Endothelial cell of umbilical vein (primary cell): ENCODE results near the gene FAM78A. TPM values are rescaled to one million over a fixed set of nuclear protein-coding genes. Genes with fewer than 3 reads are reported as not detected.

ENCODE experiments used
- BruUV-seq: library from RNA; stranded (reverse); fragments of 400-500 nt; replicated peaks from 2 replicates; lab custom pipeline; 2021; lab: Mats Ljungman, UMichigan
- CTCF ChIA-PET: fragments of 300-600, 350-600 bp; sonication (Branson Sonifier 250); formaldehyde crosslinking; loops from one replicate; lab custom pipeline; 2021; ENCODE audit warnings: antibody characterized with exemption, inconsistent platforms; lab: Charles Lee
- POLR2A ChIA-PET: fragments of 300-600, 350-600 bp; sonication (Branson Sonifier 250); formaldehyde crosslinking; loops from one replicate; lab custom pipeline; 2021; ENCODE audit warnings: antibody characterized with exemption, inconsistent platforms; lab: Charles Lee
- DNase-seq: peaks from one replicate; pipeline ENCODE4 v3.0.0-alpha.2; 2011; ENCODE audit warnings: low read depth, low spot score
- FAIRE-seq: peaks from 2 replicates; lab custom pipeline; 2011; peaks lifted over from hg19 to GRCh38; lab: Jason Lieb, UNC
- H2AFZ ChIP-seq: 2 replicates; pipeline ENCODE4 v1.6.0; 2012; ENCODE audit warnings: low read depth, low read length, control low read depth, inconsistent platforms
- H3K27ac ChIP-seq: 2 replicates; pipeline ENCODE4 v1.5.1; 2011; ENCODE audit warnings: low read depth, mild to moderate bottlenecking, control low read depth, low read length, moderate library complexity; ENCODE audit not compliant: insufficient read depth
- H3K27me3 ChIP-seq, 2 experiments: 2 replicates each; pipeline versions ENCODE4 v1.6.0 to v1.6.1; 2011; ENCODE audit warnings: low read length in 2 of 2, mixed read lengths in 1 of 2; ENCODE audit not compliant: control insufficient read depth in 2 of 2, insufficient read depth in 2 of 2
- H3K36me3 ChIP-seq, 2 experiments: 2 replicates in 1 of 2; 3 replicates in 1 of 2; pipeline ENCODE4 v1.5.1; 2011; ENCODE audit warnings: low read length in 2 of 2, mild to moderate bottlenecking in 1 of 2, moderate library complexity in 1 of 2; ENCODE audit not compliant: control insufficient read depth in 2 of 2, insufficient read depth in 2 of 2; ENCODE audit errors: extremely low read depth in 1 of 2
- H3K4me1 ChIP-seq: 3 replicates; pipeline ENCODE4 v1.5.1; 2011; ENCODE audit warnings: mild to moderate bottlenecking, low read length; ENCODE audit not compliant: control insufficient read depth, insufficient read depth; ENCODE audit errors: extremely low read depth
- H3K4me2 ChIP-seq: 2 replicates; pipeline ENCODE4 v1.6.1; 2011; ENCODE audit warnings: low read length, control low read depth, mixed read lengths; ENCODE audit not compliant: insufficient read depth
- H3K4me3 ChIP-seq, 3 experiments: fragments of 200-600 bp in 1 of 3; sonication (generic), shearing (Covaris generic) in 1 of 3; replicated peaks in 1 of 3; 2 replicates each; pipeline ENCODE4 v1.5.1; 2011 to 2016; ENCODE audit warnings: control low read depth in 3 of 3, low read length in 3 of 3, mild to moderate bottlenecking in 2 of 3, inconsistent platforms in 1 of 3, low read depth in 1 of 3, moderate library complexity in 1 of 3; ENCODE audit not compliant: insufficient read depth in 1 of 3
- H3K79me2 ChIP-seq: 2 replicates; pipeline ENCODE4 v1.6.0; 2012; ENCODE audit warnings: low read length, inconsistent platforms; ENCODE audit not compliant: control insufficient read depth, insufficient read depth
- H3K9ac ChIP-seq: replicated peaks from 2 replicates; pipeline ENCODE3; 2011; ENCODE audit warnings: low read length, control low read depth; ENCODE audit not compliant: insufficient read depth; ENCODE audit errors: extremely low read depth
- H3K9me1 ChIP-seq: replicated peaks from 3 replicates; pipeline ENCODE4 v1.6.0; 2011; ENCODE audit warnings: mild to moderate bottlenecking, low read length; ENCODE audit not compliant: control insufficient read depth, insufficient read depth; ENCODE audit errors: extremely low read depth
- H3K9me3 ChIP-seq: replicated peaks from 2 replicates; pipeline ENCODE4 v1.5.1; 2012; ENCODE audit warnings: low read length, inconsistent platforms; ENCODE audit not compliant: control insufficient read depth, insufficient read depth
- H4K20me1 ChIP-seq: replicated peaks from 2 replicates; pipeline ENCODE3; 2011; ENCODE audit warnings: mild to moderate bottlenecking, low read length; ENCODE audit not compliant: control insufficient read depth, insufficient read depth; ENCODE audit errors: extremely low read depth
- EZH2 ChIP-seq: IDR thresholded peaks from 2 replicates; pipeline ENCODE4 v1.6.1; 2012; ENCODE audit warnings: borderline replicate concordance, low read depth, mild to moderate bottlenecking, moderate library complexity, low read length, inconsistent platforms; ENCODE audit not compliant: severe bottlenecking
- FOS ChIP-seq: IDR thresholded peaks from 2 replicates; pipeline ENCODE4 v1.6.1; 2011; ENCODE audit warnings: mild to moderate bottlenecking, low read length, moderate library complexity, borderline replicate concordance; ENCODE audit not compliant: insufficient read depth
- GATA2 ChIP-seq: IDR thresholded peaks from 2 replicates; pipeline ENCODE4 v1.7.0; 2011; ENCODE audit warnings: low read depth, mild to moderate bottlenecking, moderate library complexity, mixed read lengths, low read length; ENCODE audit not compliant: insufficient read length, insufficient read depth
- JUN ChIP-seq: IDR thresholded peaks from 2 replicates; pipeline ENCODE4 v1.6.1; 2011; ENCODE audit warnings: borderline replicate concordance, low read depth; ENCODE audit not compliant: insufficient read length, insufficient read depth
- MYC ChIP-seq: IDR thresholded peaks from one replicate; pipeline ENCODE4 v1.6.1; 2011; ENCODE audit warnings: mild to moderate bottlenecking, low read depth, low read length
- POLR2A ChIP-seq: IDR thresholded peaks from 2 replicates; pipeline ENCODE4 v1.6.1; 2012; ENCODE audit warnings: low read depth, mild to moderate bottlenecking, control low read depth, low read length
- POLR2AphosphoS5 ChIP-seq: IDR thresholded peaks from 2 replicates; pipeline ENCODE4 v1.6.1; 2012; ENCODE audit warnings: low read depth, mild to moderate bottlenecking, control low read depth, low read length, moderate library complexity; ENCODE audit not compliant: insufficient read depth
- dilution Hi-C: fragments of 300-500 bp; cut with MboI; formaldehyde crosslinking; loops from one replicate; pipeline ENCODE4 v1.15.0; 2019; ENCODE audit warnings: low sequenced_read_pairs; ENCODE audit not compliant: extremely low pct_ligation_motif_present
- intact Hi-C: fragments of 100-400 bp; cut with micrococcal nuclease; formaldehyde crosslinking; loops from one replicate; pipeline ENCODE4 v1.10.0; 2022
- polyA plus RNA-seq, 4 experiments: library from polyadenylated mRNA; depleted of rRNA in 3 of 4; stranded (reverse) in 3 of 4; unstranded in 1 of 4; fragments of >200 nt; gene quantifications; 2 replicates each; pipeline versions ENCODE4 v1.2.1 to v1.2.3, GENCODE V29; 2011 to 2012; ENCODE audit warnings: missing spikeins in 1 of 4
- total RNA-seq: library from RNA; stranded (reverse); gene quantifications from 2 replicates; pipeline ENCODE4 v1.2.3, GENCODE V29; 2021
- TF ChIP-seq, protein P1 (sequence below): IDR thresholded peaks from 2 replicates; pipeline ENCODE4 v1.6.1; 2011; ENCODE audit not compliant: insufficient read depth, insufficient read length
- TF ChIP-seq, protein P2 (sequence below), 2 donors: IDR thresholded peaks; 1 replicate in 1 of 2; 2 replicates in 1 of 2; pipeline ENCODE4 v1.5.1; 2011; ENCODE audit warnings: low read length in 2 of 2, mild to moderate bottlenecking in 2 of 2, moderate library complexity in 2 of 2, control low read depth in 1 of 2, inconsistent platforms in 1 of 2, low read depth in 1 of 2; ENCODE audit not compliant: insufficient read depth in 1 of 2; ENCODE audit errors: extremely low read depth in 1 of 2

Gene FAM78A
- total and polyA plus RNA-seq, 2 donors (not counting 3 experiments of a cell fraction or from before 2014, with no cell fraction given): 34.0 to 37.4 TPM

DNA sequence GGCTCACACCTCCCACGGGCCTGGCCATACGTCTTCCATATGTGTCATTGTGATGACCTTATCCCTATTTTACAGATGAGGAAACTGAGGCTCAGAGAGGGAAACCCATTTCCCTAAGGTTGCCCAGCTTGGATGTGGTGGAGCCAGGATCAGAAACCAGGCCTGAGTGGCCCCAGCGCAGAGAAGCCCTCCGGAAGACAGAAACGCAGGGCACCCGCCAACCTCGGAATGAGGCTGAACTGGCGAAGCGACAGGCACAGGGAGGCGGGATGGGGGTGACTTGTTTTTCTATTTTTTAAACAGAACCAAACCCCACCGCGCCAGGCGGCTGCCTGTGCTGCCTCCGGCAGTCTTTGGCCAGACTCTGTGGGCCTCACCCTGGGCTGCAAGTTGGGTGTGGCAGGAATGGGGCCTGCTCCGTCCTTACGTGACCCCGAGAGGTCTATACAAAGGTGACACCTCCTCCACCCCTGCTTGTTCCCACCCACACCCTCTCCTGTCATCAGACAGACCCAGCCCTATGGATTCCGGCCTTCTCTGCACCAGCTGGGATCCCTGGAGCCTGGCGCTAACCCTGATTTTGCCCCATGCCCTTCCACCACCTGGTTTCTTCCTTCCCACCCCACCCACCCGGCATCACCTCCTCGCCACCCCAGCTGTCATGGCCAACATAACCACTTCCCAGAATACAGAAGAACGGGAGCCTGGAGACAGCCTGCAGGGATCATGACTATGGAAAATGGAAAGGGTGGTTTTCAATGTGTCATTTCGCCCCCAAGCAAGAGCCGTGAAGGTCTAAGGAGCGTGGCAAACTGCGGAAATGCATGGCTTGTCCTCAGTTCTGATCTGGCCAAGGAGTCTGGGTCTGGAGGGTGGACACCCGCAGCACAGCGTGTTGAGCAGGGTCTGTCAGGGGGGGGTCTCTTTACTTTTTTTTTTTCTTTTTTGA is 36.8 kb upstream of the FAM78A start:
- H3K9me3 ChIP-seq: no peaks in the 10 kb centered on the region
- H3K4me3 ChIP-seq: no peak overlapping the region
- H4K20me1 ChIP-seq: no peaks in the 10 kb centered on the region
- no peaks in the 10 kb centered on the region for H3K9me1 ChIP-seq
- H3K27me3 ChIP-seq: no peaks in the 10 kb centered on the region
- H3K9ac ChIP-seq: no peak overlapping the region
- no TSS peak for BruUV-seq
- FAIRE-seq (no peak), DNase-seq (no peak)
- dilution Hi-C loops (no loop called here), intact Hi-C loops (no loop called here)
- ChIA-PET POLR2A (no interaction called here), CTCF (no interaction called here)
- no peak overlapping the region for H3K27ac ChIP-seq
- no peak overlapping the region for H3K4me2 ChIP-seq
- H2AFZ ChIP-seq: no peak overlapping the region
- no peak for TF ChIP-seq MYC
- TF ChIP-seq, protein P1, sequence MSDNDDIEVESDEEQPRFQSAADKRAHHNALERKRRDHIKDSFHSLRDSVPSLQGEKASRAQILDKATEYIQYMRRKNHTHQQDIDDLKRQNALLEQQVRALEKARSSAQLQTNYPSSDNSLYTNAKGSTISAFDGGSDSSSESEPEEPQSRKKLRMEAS: no peak
- no peak for TF ChIP-seq POLR2AphosphoS5
- TF ChIP-seq FOS: no peak
- TF ChIP-seq POLR2A: no peak
- TF ChIP-seq, protein P2, sequence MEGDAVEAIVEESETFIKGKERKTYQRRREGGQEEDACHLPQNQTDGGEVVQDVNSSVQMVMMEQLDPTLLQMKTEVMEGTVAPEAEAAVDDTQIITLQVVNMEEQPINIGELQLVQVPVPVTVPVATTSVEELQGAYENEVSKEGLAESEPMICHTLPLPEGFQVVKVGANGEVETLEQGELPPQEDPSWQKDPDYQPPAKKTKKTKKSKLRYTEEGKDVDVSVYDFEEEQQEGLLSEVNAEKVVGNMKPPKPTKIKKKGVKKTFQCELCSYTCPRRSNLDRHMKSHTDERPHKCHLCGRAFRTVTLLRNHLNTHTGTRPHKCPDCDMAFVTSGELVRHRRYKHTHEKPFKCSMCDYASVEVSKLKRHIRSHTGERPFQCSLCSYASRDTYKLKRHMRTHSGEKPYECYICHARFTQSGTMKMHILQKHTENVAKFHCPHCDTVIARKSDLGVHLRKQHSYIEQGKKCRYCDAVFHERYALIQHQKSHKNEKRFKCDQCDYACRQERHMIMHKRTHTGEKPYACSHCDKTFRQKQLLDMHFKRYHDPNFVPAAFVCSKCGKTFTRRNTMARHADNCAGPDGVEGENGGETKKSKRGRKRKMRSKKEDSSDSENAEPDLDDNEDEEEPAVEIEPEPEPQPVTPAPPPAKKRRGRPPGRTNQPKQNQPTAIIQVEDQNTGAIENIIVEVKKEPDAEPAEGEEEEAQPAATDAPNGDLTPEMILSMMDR (IDR thresholded peaks at IDR 0.05; ENCODE audit: extremely low read depth in 1 of 2, insufficient read depth in 1 of 2, low read depth in 1 of 2, low read length in 2 of 2): no peak
- no peak for TF ChIP-seq EZH2
- no peak for TF ChIP-seq GATA2
- no peak for TF ChIP-seq JUN
- H3K79me2 ChIP-seq: no peaks in the 10 kb centered on the region
- H3K4me1 ChIP-seq: no peaks in the 10 kb centered on the region
- no peaks in the 10 kb centered on the region for H3K36me3 ChIP-seq
